Spleen (tissue), 7 donors: ENCODE data around the gene CEP72.

Experiments
- CTCF ChIP-seq, 11 experiments: fragments of 200-600 bp in 7 of 11; fragments of 450-650 bp in 4 of 11; sonication (generic) in 4 of 11; IDR thresholded peaks in 8 of 11; conservative IDR thresholded peaks in 3 of 11; 1 replicate in 7 of 11; 2 replicates in 4 of 11; pipeline versions ENCODE4 v1.4.0 to v1.8.0; 2016 to 2021; ENCODE audit warnings: antibody characterized with exemption in 11 of 11, inconsistent platforms in 4 of 11, mild to moderate bottlenecking in 1 of 11
- POLR2A ChIP-seq, 3 donors: fragments of 450-650 bp; IDR thresholded peaks; one replicate each; pipeline ENCODE4 v1.5.1; 2017; ENCODE audit warnings: antibody characterized with exemption in 3 of 3, mild to moderate bottlenecking in 1 of 3
- donor health status: DM: no; HTN: no; CAD: no; lungs with moderate emphysema.
- donor health status: DM: no; HTN: no; CAD: no.
- donor health status: DM: no; HTN: no; CAD: no.

- TF ChIP-seq CTCF (IDR thresholded peaks at IDR 0.05 in 8 of 11, conservative IDR thresholded peaks at IDR 0.05 in 3 of 11) (no peak), POLR2A (IDR thresholded peaks at IDR 0.05) (no peak)
Observed at GRCh38 chr5:674630-675011, 62.5 kb downstream of the CEP72 start.
